Measurements from ENCODE around the gene FHOD3. TPM values are rescaled to one million over a fixed set of nuclear protein-coding genes. Genes with fewer than 3 reads are reported as not detected.

Gene FHOD3
- total RNA-seq, 1 donor from 2014 or later: 346 TPM

GRCh38 chr18:36640021-36640952 is 342.8 kb downstream of the FHOD3 start:
- Histone ChIP-seq H3K27ac (replicated peaks) (peak overlapping the region; percentile 21), H3K27me3 (ENCODE audit: low read depth) (no peaks in the 10 kb centered on the region), H3K36me3 (no peaks in the 10 kb centered on the region), H3K4me1 (peaks cover 49% of the 10 kb centered on the region), H3K9me3 (replicated peaks) (no peaks in the 10 kb centered on the region), H3K4me3 (no peak overlapping the region)
- no peak for DNase-seq
- intact Hi-C loops (cut with micrococcal nuclease): no loop called here
- no peak for TF ChIP-seq CTCF (IDR thresholded peaks at IDR 0.05; ENCODE audit: borderline replicate concordance)

GRCh38 chr18:36643061-36643460 is 345.5 kb downstream of the FHOD3 start:
- intact Hi-C loops (cut with micrococcal nuclease): no loop called here
- H3K27me3 ChIP-seq (ENCODE audit: low read depth): no peaks in the 10 kb centered on the region
- DNase-seq: no peak
- H3K4me3 ChIP-seq: no peak overlapping the region
- H3K4me1 ChIP-seq: peaks cover 38% of the 10 kb centered on the region
- peak overlapping the region; percentile 42 for H3K27ac ChIP-seq (replicated peaks)
- H3K9me3 ChIP-seq (replicated peaks): no peaks in the 10 kb centered on the region
- no peaks in the 10 kb centered on the region for H3K36me3 ChIP-seq
- TF ChIP-seq CTCF (IDR thresholded peaks at IDR 0.05; ENCODE audit: borderline replicate concordance): no peak

- H3K36me3 ChIP-seq: peaks cover 4% of the 10 kb centered on the region
- no peak overlapping the region for H3K27ac ChIP-seq (replicated peaks)
- H3K4me3 ChIP-seq: no peak overlapping the region
- H3K27me3 ChIP-seq (ENCODE audit: low read depth): no peaks in the 10 kb centered on the region
- H3K4me1 ChIP-seq: peaks cover 11% of the 10 kb centered on the region
- TF ChIP-seq CTCF (IDR thresholded peaks at IDR 0.05; ENCODE audit: borderline replicate concordance): no peak
- intact Hi-C loops (cut with micrococcal nuclease): no loop called here
- no peak for DNase-seq
- no peaks in the 10 kb centered on the region for H3K9me3 ChIP-seq (replicated peaks)
These were observed 351.3 kb downstream of the FHOD3 start for GRCh38 chr18:36648803-36649202.

- intact Hi-C loops (cut with micrococcal nuclease): no loop called here
- Histone ChIP-seq H3K4me3 (no peak overlapping the region), H3K27me3 (ENCODE audit: low read depth) (no peaks in the 10 kb centered on the region), H3K9me3 (replicated peaks) (no peaks in the 10 kb centered on the region), H3K36me3 (peaks cover 4% of the 10 kb centered on the region), H3K4me1 (peaks cover 11% of the 10 kb centered on the region), H3K27ac (replicated peaks) (no peak overlapping the region)
- no peak for TF ChIP-seq CTCF (IDR thresholded peaks at IDR 0.05; ENCODE audit: borderline replicate concordance)
- DNase-seq: no peak
These were observed 351.7 kb downstream of the FHOD3 start for GRCh38 chr18:36649205-36649604.

GRCh38 chr18:36650266-36650665 is 352.8 kb downstream of the FHOD3 start:
- Histone ChIP-seq H3K4me1 (peaks cover 17% of the 10 kb centered on the region), H3K27ac (replicated peaks) (no peak overlapping the region), H3K9me3 (replicated peaks) (no peaks in the 10 kb centered on the region), H3K36me3 (peaks cover 4% of the 10 kb centered on the region), H3K4me3 (no peak overlapping the region), H3K27me3 (ENCODE audit: low read depth) (no peaks in the 10 kb centered on the region)
- no peak for TF ChIP-seq CTCF (IDR thresholded peaks at IDR 0.05; ENCODE audit: borderline replicate concordance)
- intact Hi-C loops (cut with micrococcal nuclease): no loop called here
- DNase-seq: no peak

Measured in left ventricle myocardium inferior (tissue), 1 donor.